OCI-LY3 (cell line): ENCODE data around the gene JAKMIP1.

Source experiments
- H2AFZ ChIP-seq: fragments of 200-600, 300-600 bp; shearing (Covaris generic); 2 replicates; pipeline ENCODE4 v1.6.0; 2014; ENCODE audit warnings: antibody characterized with exemption, low read depth, low read length
- H3K27ac ChIP-seq: fragments of 200-600, 300-600 bp; sonication (generic); 2 replicates; pipeline ENCODE4 v1.5.1; 2014; ENCODE audit warnings: mild to moderate bottlenecking, low read length, moderate library complexity, mixed read lengths
- H3K27me3 ChIP-seq: fragments of 200-600, 300-600 bp; sonication (generic); 2 replicates; pipeline ENCODE4 v1.6.1; 2014; ENCODE audit warnings: low read depth, low read length, mixed read lengths
- H3K36me3 ChIP-seq: fragments of 200-600, 300-600 bp; sonication (generic); replicated peaks from 2 replicates; pipeline ENCODE3; 2014; ENCODE audit warnings: low read depth, low read length, mixed read lengths
- H3K4me1 ChIP-seq: fragments of 300-600, 200-600 bp; sonication (generic); 2 replicates; pipeline ENCODE4 v1.6.1; 2014; ENCODE audit warnings: low read length, mixed read lengths
- H3K4me2 ChIP-seq: fragments of 200-600, 300-600 bp; sonication (generic); 2 replicates; pipeline ENCODE4 v1.6.1; 2014; ENCODE audit warnings: low read length, mixed read lengths
- H3K4me3 ChIP-seq: fragments of 300-600, 200-600 bp; sonication (generic); 2 replicates; pipeline ENCODE4 v1.5.1; 2014; ENCODE audit warnings: antibody characterized with exemption, mild to moderate bottlenecking, low read length, moderate library complexity
- H3K79me2 ChIP-seq: fragments of 300-600, 200-600 bp; shearing (Covaris generic); 2 replicates; pipeline ENCODE4 v1.6.1; 2014; ENCODE audit warnings: mild to moderate bottlenecking, low read length, mixed read lengths
- H3K9ac ChIP-seq: fragments of 300-600, 200-600 bp; shearing (Covaris generic); 2 replicates; pipeline ENCODE4 v1.6.0; 2014; ENCODE audit warnings: mild to moderate bottlenecking, low read length, moderate library complexity
- H3K9me3 ChIP-seq: fragments of 200-600, 300-600 bp; shearing (Covaris generic); 2 replicates; pipeline ENCODE4 v1.6.1; 2014; ENCODE audit warnings: low read length, mixed read lengths; ENCODE audit not compliant: insufficient read depth
- H4K20me1 ChIP-seq: fragments of 200-600, 300-600 bp; sonication (generic); 2 replicates; pipeline ENCODE4 v1.6.1; 2016; ENCODE audit warnings: low read length, mixed read lengths; ENCODE audit not compliant: insufficient read depth
- EZH2phosphoT487 ChIP-seq: fragments of 200-600 bp; shearing (Covaris generic); IDR thresholded peaks from 2 replicates; pipeline ENCODE4 v1.6.1; 2018; ENCODE audit warnings: antibody characterized with exemption, mixed run types, low read depth
- TF ChIP-seq, protein P1 (sequence below): fragments of 200-600, 300-600 bp; sonication (generic); IDR thresholded peaks from 2 replicates; pipeline ENCODE4 v1.5.1; 2014; ENCODE audit warnings: antibody characterized with exemption, low read length, low read depth

The JAKMIP1 gene

DNA sequence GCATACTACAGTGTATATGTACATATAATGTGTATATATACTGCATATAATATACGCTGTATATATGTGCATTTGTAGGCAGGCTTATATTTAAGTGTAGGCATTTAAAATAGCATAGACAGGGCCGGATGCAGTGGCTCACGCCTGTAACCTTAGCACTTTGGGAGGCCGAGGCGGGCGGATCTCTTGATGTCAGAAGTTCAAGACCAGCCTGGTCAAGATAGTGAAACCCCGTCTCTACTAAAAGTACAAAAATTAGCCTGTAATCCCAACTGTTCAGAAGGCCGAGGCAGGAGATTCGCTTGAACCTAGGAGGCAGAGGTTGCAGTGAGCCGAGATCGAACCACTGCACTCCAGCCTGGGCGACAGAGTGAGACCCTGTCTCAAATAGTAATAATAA, 78.4 kb downstream of the JAKMIP1 start:
- Histone ChIP-seq H3K27me3 (no peaks in the 10 kb centered on the region), H3K9ac (no peak overlapping the region), H3K9me3 (no peaks in the 10 kb centered on the region), H3K4me1 (no peaks in the 10 kb centered on the region), H3K79me2 (no peaks in the 10 kb centered on the region), H3K4me2 (no peak overlapping the region), H2AFZ (no peak overlapping the region), H3K4me3 (no peak overlapping the region), H4K20me1 (no peaks in the 10 kb centered on the region), H3K36me3 (no peaks in the 10 kb centered on the region), H3K27ac (no peak overlapping the region)
- no peak for TF ChIP-seq EZH2phosphoT487
- TF ChIP-seq, protein P1, sequence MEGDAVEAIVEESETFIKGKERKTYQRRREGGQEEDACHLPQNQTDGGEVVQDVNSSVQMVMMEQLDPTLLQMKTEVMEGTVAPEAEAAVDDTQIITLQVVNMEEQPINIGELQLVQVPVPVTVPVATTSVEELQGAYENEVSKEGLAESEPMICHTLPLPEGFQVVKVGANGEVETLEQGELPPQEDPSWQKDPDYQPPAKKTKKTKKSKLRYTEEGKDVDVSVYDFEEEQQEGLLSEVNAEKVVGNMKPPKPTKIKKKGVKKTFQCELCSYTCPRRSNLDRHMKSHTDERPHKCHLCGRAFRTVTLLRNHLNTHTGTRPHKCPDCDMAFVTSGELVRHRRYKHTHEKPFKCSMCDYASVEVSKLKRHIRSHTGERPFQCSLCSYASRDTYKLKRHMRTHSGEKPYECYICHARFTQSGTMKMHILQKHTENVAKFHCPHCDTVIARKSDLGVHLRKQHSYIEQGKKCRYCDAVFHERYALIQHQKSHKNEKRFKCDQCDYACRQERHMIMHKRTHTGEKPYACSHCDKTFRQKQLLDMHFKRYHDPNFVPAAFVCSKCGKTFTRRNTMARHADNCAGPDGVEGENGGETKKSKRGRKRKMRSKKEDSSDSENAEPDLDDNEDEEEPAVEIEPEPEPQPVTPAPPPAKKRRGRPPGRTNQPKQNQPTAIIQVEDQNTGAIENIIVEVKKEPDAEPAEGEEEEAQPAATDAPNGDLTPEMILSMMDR, result no peak

DNA sequence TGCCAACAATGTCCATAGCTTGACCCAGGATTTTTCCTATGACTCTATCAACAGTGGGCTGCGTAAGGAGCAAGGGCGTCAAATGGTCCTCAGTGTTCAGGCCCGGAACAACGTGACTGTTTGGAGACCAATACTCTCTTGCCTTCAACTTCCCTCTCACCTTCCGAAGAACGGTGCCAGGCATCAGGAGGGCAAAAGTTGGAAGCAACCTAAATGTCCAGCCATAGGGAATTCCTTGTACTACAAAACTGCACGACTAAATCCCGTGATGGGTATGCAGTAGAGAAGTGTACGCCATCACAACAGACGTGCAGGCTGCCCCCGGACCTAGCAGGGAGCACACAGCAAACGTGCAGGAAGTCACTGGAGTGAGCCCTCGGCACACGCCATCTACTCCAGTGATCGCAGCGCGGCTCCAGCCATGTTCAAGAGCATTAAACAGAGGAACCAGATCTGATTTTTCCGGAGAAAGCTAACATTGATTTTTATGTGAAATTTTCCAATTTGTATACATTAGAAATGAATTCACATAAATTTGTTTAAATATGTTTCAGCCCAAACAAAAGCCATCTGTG, 79.0 kb downstream of the JAKMIP1 start:
- Histone ChIP-seq H3K36me3 (no peaks in the 10 kb centered on the region), H3K4me1 (no peaks in the 10 kb centered on the region), H3K79me2 (no peaks in the 10 kb centered on the region), H3K27me3 (no peaks in the 10 kb centered on the region), H3K9ac (no peak overlapping the region), H3K9me3 (no peaks in the 10 kb centered on the region), H3K4me3 (no peak overlapping the region), H4K20me1 (no peaks in the 10 kb centered on the region), H3K4me2 (no peak overlapping the region), H2AFZ (no peak overlapping the region), H3K27ac (no peak overlapping the region)
- TF ChIP-seq, protein P1, result no peak
- TF ChIP-seq EZH2phosphoT487, result no peak

DNA sequence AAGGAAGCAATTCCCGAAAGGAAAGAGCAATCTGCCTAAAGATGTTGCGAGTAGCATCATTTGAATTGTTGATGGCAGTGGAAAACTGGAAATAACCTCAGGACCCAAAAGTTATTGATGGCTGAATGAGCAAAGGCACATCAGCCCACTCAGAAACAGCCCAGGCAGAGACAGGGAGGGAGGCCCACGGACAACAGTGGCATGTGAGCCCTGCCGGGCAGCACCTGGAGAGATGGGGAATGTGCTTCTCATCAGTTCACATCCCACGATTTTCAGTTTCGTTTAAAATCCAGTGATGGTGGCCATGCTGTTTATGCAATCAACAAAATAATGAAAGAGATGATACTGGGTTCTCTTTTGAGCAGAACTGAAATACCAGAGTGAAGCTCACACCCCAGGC, 80.0 kb downstream of the JAKMIP1 start:
- Histone ChIP-seq H2AFZ (no peak overlapping the region), H4K20me1 (no peaks in the 10 kb centered on the region), H3K9me3 (no peaks in the 10 kb centered on the region), H3K27me3 (no peaks in the 10 kb centered on the region), H3K4me3 (no peak overlapping the region), H3K27ac (no peak overlapping the region), H3K9ac (no peak overlapping the region), H3K79me2 (no peaks in the 10 kb centered on the region), H3K36me3 (no peaks in the 10 kb centered on the region), H3K4me2 (no peak overlapping the region), H3K4me1 (no peaks in the 10 kb centered on the region)
- TF ChIP-seq, protein P1, result no peak
- no peak for TF ChIP-seq EZH2phosphoT487

DNA sequence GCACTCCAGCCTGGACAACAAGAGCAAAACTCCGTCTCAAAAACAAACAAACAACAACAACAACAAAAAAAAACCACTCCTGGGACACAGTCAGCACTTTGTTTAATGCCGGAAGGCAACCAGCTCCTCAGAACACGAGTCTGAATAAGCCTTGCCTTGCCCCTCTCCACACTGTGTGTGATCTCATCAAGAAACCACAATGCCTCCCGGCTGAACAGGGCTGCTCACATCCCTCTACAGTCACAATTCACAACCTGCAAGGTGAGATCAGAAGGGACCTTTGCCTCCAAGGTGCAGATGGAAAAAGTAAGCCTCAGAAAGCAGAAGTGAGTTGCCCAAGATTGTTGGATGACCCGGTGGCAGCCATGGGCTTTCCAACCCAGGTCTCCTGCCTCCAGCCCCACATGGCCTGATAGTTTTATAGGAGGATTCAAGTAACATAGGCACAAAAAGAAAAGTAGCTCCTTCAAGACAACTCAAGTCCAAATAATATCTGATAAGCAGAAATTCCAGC, 80.8 kb downstream of the JAKMIP1 start:
- Histone ChIP-seq H3K4me1 (no peaks in the 10 kb centered on the region), H3K27me3 (no peaks in the 10 kb centered on the region), H3K36me3 (no peaks in the 10 kb centered on the region), H3K79me2 (no peaks in the 10 kb centered on the region), H3K9ac (no peak overlapping the region), H2AFZ (no peak overlapping the region), H3K4me3 (no peak overlapping the region), H4K20me1 (no peaks in the 10 kb centered on the region), H3K9me3 (no peaks in the 10 kb centered on the region), H3K4me2 (no peak overlapping the region), H3K27ac (no peak overlapping the region)
- no peak for TF ChIP-seq EZH2phosphoT487
- TF ChIP-seq, protein P1, result no peak
